SK-N-MC (cell line): ENCODE results near the gene DEPP1.

Source experiments
- EZH2 ChIP-seq: fragments of 200-600 bp; sonication (generic); IDR thresholded peaks from one replicate; pipeline ENCODE4 v1.6.1; 2017; ENCODE audit warnings: antibody characterized with exemption
- FOXP2 ChIP-seq: optimal IDR thresholded peaks from 2 replicates; pipeline ENCODE3; 2011; ENCODE audit warnings: mild to moderate bottlenecking, moderate library complexity; ENCODE audit not compliant: insufficient read depth; ENCODE audit errors: extremely low read length, control extremely low read depth
- POLR2AphosphoS5 ChIP-seq: IDR thresholded peaks from 2 replicates; pipeline ENCODE4 v1.6.1; 2012; ENCODE audit warnings: mild to moderate bottlenecking, low read depth, low read length, borderline replicate concordance

DNA sequence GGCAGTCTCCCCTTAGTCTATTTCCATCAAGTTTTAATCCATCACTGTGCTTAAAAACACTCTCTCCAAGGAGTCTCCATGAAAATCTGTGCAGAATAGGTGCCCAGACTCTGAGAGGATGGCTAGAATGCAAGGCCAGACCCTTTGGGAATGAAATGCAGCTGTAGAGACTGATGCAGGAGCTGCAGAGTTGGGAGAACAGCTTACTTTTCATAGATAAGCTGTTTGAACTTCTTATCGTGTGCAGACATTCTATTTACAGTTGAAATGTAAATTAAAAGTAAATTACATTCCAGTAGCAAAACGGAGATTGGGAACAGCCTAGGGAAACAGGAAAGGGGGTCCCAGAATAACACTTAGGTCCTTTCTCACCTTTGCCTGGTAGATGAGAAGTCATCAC, 37.0 kb upstream of the DEPP1 start:
- TF ChIP-seq POLR2AphosphoS5 (no peak), EZH2 (no peak), FOXP2 (no peak)
